Temporal lobe (tissue), 1 donor: ENCODE results near the gene DYNC2I2. TPM values are rescaled to one million over a fixed set of nuclear protein-coding genes. Genes with fewer than 3 reads are reported as not detected.

Source experiments
- total RNA-seq: library from RNA; depleted of rRNA; stranded (reverse); fragments of >200 nt; gene quantifications from one replicate; pipeline ENCODE4 v1.2.3, GENCODE V29; 2014

DYNC2I2 gene
- total RNA-seq, 1 donor from 2014 or later = 23.4 TPM

Other genes with a start within 250 kb of the DYNC2I2 start
- gene CERCAM, start 236.0 kb downstream of the DYNC2I2 start, total RNA-seq = 16.0 TPM
- gene ODF2, start 200.8 kb downstream of the DYNC2I2 start, total RNA-seq = 13.3 TPM
- 17.5 TPM for gene GLE1, start 152.1 kb downstream of the DYNC2I2 start, total RNA-seq
- 862 TPM for gene SPTAN1, start 104.3 kb downstream of the DYNC2I2 start, total RNA-seq
- gene SET, start 32.4 kb upstream of the DYNC2I2 start, total RNA-seq = 416 TPM
- gene PKN3, start 45.7 kb upstream of the DYNC2I2 start, total RNA-seq = 0.74 TPM
- gene ZDHHC12, start 67.3 kb upstream of the DYNC2I2 start, total RNA-seq = 1.7 TPM
- 30.2 TPM for gene ZER1, start 115.1 kb upstream of the DYNC2I2 start, total RNA-seq
- 10.1 TPM for gene TBC1D13, start 130.4 kb upstream of the DYNC2I2 start, total RNA-seq
- gene ENDOG, start 161.7 kb upstream of the DYNC2I2 start, total RNA-seq = 9.6 TPM
- gene SPOUT1, start 172.9 kb upstream of the DYNC2I2 start, total RNA-seq = 10.8 TPM
- 9.1 TPM for gene KYAT1, start 225.1 kb upstream of the DYNC2I2 start, total RNA-seq
- 19.9 TPM for gene LRRC8A, start 225.3 kb upstream of the DYNC2I2 start, total RNA-seq